Upper lobe of right lung (tissue), 1 donor: ENCODE results near the gene MICB. TPM values are rescaled to one million over a fixed set of nuclear protein-coding genes. Genes with fewer than 3 reads are reported as not detected.
"Not testable (repeated sequence)": the region's sequence is repeated elsewhere in the genome, so short reads cannot be mapped to it uniquely, and the experiment has no call there.

ENCODE experiments used
- ATAC-seq: fragments of 200-7000 bp; cut with Tn5 transposase; one replicate; pipeline ENCODE4 v1.9.1; 2020; ENCODE audit warnings: mild to moderate bottlenecking, moderate library complexity
- DNase-seq: peaks from one replicate; pipeline ENCODE4 v3.0.0-alpha.2; 2020
- H3K27ac ChIP-seq: fragments of 200-600 bp; one replicate; pipeline ENCODE4 v1.8.0; 2022
- H3K27me3 ChIP-seq: fragments of 200-600 bp; one replicate; pipeline ENCODE4 v1.8.0; 2022; ENCODE audit warnings: mild to moderate bottlenecking
- H3K36me3 ChIP-seq: fragments of 200-600 bp; one replicate; pipeline ENCODE4 v1.8.0; 2022
- H3K4me1 ChIP-seq: fragments of 200-600 bp; one replicate; pipeline ENCODE4 v1.8.0; 2022
- H3K4me3 ChIP-seq: fragments of 200-600 bp; one replicate; pipeline ENCODE4 v1.8.0; 2022; ENCODE audit warnings: mild to moderate bottlenecking
- H3K9me3 ChIP-seq: fragments of 200-600 bp; one replicate; pipeline ENCODE4 v1.8.0; 2022
- intact Hi-C: fragments of 100-400 bp; cut with DNase I; formaldehyde crosslinking; loops from one replicate; pipeline ENCODE4 v1.11.0; 2022
- long read RNA-seq: library from polyadenylated mRNA; unstranded; transcript quantifications from one replicate; pipeline ENCODE4 v2.0.0, GENCODE V29; 2021
- total RNA-seq: library from RNA; stranded (reverse); fragmentation: NEBNext Ultra II Directional; extraction: Animal tissue kit (Norgen Biotek cat#: 25700); gene quantifications from one replicate; pipeline ENCODE4 v1.2.1, GENCODE V29; 2021
- TF ChIP-seq, protein P1 (sequence below): fragments of 200-600 bp; IDR thresholded peaks from one replicate; pipeline ENCODE4 v1.8.0; 2022; ENCODE audit warnings: antibody characterized with exemption
- donor health status: DM: no; HTN: yes; CAD: no; lungs with severe emphysema.

MICB gene
- 8.2 TPM for total RNA-seq
- long read RNA-seq, transcript MICB-204 (6 exons, 2,411 nt): major isoform, 6 of 10 reads
- long read RNA-seq, partial matches to known transcripts: 2 of 10 reads
- long read RNA-seq, other reads (novel, unspliced or antisense): 1 of 10 reads

DNA sequence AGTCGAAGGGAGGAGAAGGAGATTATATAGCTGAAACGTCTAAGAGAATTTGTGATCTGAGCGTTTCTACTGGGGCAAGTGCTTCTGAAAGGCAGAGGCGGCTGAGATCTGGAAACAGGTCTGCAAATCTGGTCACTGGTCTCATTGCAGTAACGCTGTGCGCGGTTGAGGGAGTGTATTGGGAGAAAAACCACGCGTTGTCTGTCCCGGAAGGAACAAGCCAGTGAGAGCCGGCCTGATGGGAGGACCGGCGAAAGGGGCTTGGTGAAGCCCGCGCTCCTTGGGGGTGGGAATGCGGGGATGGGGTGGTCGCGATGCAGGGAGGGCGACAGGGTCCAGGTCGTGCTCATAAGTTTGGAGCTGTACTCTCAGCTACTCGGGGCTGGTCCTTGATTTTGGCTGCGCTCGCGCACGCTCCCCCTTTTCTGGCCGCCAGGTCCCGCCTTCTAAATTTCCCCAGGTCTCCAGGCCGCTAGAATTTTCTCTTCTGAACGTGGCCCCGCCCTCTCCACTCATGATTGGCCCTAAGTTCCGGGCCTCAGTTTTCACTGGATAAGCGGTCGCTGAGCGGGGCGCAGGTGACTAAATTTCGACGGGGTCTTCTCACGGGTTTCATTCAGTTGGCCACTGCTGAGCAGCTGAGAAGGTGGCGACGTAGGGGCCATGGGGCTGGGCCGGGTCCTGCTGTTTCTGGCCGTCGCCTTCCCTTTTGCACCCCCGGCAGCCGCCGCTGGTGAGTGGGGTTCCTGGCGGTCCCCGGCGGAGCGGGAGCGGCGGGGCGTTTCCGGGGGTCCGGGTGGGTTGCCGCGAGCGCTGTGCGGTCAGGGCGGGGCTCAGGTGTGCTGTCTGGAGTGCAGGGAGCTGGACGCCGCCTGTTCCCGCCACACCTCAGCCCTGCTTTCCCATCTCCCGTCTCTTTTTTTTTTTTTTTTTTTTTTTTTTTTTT lies at the start of gene MICB:
Gene MICB, plus strand, starts transcription at position 615 of the 946 bp plus-strand sequence. Its CDS starts 49 bp downstream, at position 664.
- no peaks in the 10 kb centered on the region for H3K36me3 ChIP-seq
- peaks cover 17% of the 10 kb centered on the region for H3K4me1 ChIP-seq
- peak; percentile 90 for DNase-seq
- TF ChIP-seq, protein P1, sequence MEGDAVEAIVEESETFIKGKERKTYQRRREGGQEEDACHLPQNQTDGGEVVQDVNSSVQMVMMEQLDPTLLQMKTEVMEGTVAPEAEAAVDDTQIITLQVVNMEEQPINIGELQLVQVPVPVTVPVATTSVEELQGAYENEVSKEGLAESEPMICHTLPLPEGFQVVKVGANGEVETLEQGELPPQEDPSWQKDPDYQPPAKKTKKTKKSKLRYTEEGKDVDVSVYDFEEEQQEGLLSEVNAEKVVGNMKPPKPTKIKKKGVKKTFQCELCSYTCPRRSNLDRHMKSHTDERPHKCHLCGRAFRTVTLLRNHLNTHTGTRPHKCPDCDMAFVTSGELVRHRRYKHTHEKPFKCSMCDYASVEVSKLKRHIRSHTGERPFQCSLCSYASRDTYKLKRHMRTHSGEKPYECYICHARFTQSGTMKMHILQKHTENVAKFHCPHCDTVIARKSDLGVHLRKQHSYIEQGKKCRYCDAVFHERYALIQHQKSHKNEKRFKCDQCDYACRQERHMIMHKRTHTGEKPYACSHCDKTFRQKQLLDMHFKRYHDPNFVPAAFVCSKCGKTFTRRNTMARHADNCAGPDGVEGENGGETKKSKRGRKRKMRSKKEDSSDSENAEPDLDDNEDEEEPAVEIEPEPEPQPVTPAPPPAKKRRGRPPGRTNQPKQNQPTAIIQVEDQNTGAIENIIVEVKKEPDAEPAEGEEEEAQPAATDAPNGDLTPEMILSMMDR: no peak
- intact Hi-C loops: no loop called here
- H3K27me3 ChIP-seq: no peaks in the 10 kb centered on the region
- H3K9me3 ChIP-seq: no peaks in the 10 kb centered on the region
- peak within 1 kb of the TSS; percentile 68 for H3K4me3 ChIP-seq
- peak within 1 kb of the TSS; percentile 55 for H3K27ac ChIP-seq
- ATAC-seq: peak; percentile 84

DNA sequence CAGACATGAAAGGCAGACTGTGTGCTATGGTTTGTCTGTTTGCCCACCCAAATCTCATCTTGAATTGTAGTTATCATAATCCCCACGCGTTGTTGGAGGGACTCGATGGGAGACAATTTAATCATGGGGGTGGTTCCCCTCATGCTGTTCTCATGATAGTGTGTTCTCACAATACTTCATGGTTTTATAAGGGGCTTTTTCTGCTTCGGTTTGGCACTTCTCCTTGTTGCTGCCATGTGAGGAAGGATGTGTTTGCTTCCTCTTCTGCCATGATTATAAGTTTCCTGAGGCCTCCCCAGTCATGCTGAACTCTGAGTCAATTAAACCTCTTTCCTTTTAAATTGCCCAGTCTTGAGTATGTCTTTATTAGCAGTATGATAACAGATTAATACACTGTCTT lies 47.2 kb upstream of the MICB start:
- Histone ChIP-seq H3K27ac (no peak overlapping the region), H3K27me3 (no peaks in the 10 kb centered on the region), H3K4me1 (no peaks in the 10 kb centered on the region), H3K4me3 (no peak overlapping the region), H3K9me3 (peaks cover 6% of the 10 kb centered on the region), H3K36me3 (no peaks in the 10 kb centered on the region)
- DNase-seq (no peak), ATAC-seq (no peak)
- TF ChIP-seq, protein P1: no peak
- intact Hi-C loops: no loop called here

DNA sequence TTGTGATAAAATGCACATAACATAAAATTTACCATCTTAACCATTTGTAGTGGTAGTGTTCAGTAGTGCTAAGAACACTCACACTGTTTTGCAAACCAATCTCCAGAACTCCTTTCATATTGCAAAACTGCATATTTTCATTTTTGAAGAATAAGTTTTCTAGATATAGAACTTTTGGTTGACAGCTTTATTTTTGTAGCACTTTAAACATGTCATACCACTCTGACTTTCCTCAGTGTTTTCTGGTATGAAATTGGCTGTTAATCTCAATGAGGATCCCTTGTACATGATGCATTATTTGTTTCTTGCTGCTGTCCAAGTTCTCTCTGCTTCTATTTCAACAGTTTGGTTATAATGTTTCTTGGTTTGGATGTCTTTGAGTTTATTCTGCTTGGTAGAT lies 45.1 kb upstream of the MICB start:
- TF ChIP-seq, protein P1: no peak
- intact Hi-C loops: no loop called here
- Histone ChIP-seq H3K36me3 (no peaks in the 10 kb centered on the region), H3K27me3 (no peaks in the 10 kb centered on the region), H3K4me3 (no peak overlapping the region), H3K4me1 (no peaks in the 10 kb centered on the region), H3K27ac (no peak overlapping the region), H3K9me3 (peaks cover 6% of the 10 kb centered on the region)
- DNase-seq (no peak), ATAC-seq (no peak)

DNA sequence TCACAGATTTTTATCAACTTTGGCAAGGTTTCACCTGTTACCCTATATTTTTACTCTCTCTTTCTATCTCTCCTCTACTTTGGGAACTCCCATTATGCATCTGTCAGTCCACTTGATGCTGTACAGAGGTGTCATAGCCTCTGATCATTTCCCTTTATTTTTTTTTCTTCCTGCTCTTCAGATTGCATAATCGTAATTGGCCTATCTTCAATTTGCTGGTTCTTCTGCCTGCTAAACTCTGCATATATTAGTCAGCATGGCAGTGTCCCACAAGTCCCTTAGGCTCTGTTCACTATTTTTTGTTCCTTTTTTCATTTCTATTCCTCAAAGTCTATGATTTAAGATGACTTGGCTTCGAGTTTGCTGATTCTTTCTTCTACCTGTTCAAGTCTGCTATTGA lies 44.7 kb upstream of the MICB start:
- DNase-seq (no peak), ATAC-seq (peak; percentile 36)
- Histone ChIP-seq H3K4me1 (no peaks in the 10 kb centered on the region), H3K9me3 (peaks cover 6% of the 10 kb centered on the region), H3K27ac (no peak overlapping the region), H3K36me3 (no peaks in the 10 kb centered on the region), H3K4me3 (no peak overlapping the region), H3K27me3 (no peaks in the 10 kb centered on the region)
- intact Hi-C loops: no loop called here
- TF ChIP-seq, protein P1: no peak

- H3K9me3 ChIP-seq, intact Hi-C loops, DNase-seq, H3K27ac ChIP-seq, H3K27me3 ChIP-seq, H3K36me3 ChIP-seq, ATAC-seq, H3K4me3 ChIP-seq: not testable (repeated sequence)
- peaks cover 17% of the 10 kb centered on the region for H3K4me1 ChIP-seq
These were observed 38.1 kb upstream of the MICB start for GRCh38 chr6:31459864-31460263.

DNA sequence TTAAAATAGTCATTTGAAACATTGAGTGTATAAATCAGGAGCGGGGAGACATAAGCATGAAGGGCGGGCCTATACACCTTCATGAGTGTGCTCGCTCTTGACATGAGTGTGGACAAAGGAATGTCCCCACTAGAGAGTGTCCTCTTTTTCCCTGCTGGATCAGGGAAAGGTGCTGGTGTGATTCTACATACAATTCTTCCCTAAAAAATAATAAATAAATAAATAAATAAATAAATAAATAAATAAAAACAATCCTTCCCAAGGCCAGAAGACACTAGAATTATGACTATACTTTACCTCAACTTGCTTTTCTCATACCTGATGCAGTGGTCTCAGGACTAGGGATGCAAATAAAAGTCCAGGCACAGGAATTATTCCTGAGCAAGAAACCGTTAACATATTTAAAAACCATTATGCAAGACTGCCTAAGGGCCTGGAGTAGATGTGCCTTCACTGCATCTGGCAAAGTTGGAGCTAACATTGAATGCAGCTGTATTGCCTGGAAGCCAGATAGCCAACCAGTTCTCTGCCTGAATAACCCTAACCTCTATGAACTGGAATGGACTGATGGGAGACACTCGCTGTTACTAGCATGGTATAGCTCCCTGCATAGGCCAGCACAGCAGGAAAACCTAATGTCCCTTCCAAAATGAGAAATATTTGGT lies 37.5 kb upstream of the MICB start:
- intact Hi-C loops: no loop called here
- no peaks in the 10 kb centered on the region for H3K27me3 ChIP-seq
- no peaks in the 10 kb centered on the region for H3K9me3 ChIP-seq
- no peak for ATAC-seq
- H3K36me3 ChIP-seq: no peaks in the 10 kb centered on the region
- TF ChIP-seq, protein P1: no peak
- H3K4me1 ChIP-seq: peaks cover 21% of the 10 kb centered on the region
- H3K27ac ChIP-seq: no peak overlapping the region
- no peak for DNase-seq
- no peak overlapping the region for H3K4me3 ChIP-seq
